Measurements from ENCODE around the gene MYO15A.

MYO15A gene

GRCh38 chr17:18139092-18139491, 30.5 kb downstream of the MYO15A start:
- TF ChIP-seq ZNF174 (tag by site-specific recombination; IDR thresholded peaks at IDR 0.05) = no peak
- no peak for TF ChIP-seq ZFP69B (tag by site-specific recombination; IDR thresholded peaks at IDR 0.05)
- TF ChIP-seq ZNF133 (tag by site-specific recombination; IDR thresholded peaks at IDR 0.05) = no peak
- TF ChIP-seq ZBTB10 (tag by site-specific recombination; IDR thresholded peaks at IDR 0.05) = no peak
- no peak for TF ChIP-seq ZNF221 (tag by site-specific recombination; IDR thresholded peaks at IDR 0.05; ENCODE audit: borderline replicate concordance)
- TF ChIP-seq ZNF792 (tag by site-specific recombination; IDR thresholded peaks at IDR 0.05) = no peak
- no peak for TF ChIP-seq ZBTB11 (tag by site-specific recombination; conservative IDR thresholded peaks at IDR 0.05; ENCODE audit: low read depth)
- TF ChIP-seq ZNF184 (tag by site-specific recombination; IDR thresholded peaks at IDR 0.05) = no peak
- no peak for TF ChIP-seq KLF9 (tag by site-specific recombination; IDR thresholded peaks at IDR 0.05; ENCODE audit: low read depth)
- no peak for TF ChIP-seq ZNF549 (tag by site-specific recombination; IDR thresholded peaks at IDR 0.05)
- TF ChIP-seq ZEB2 (tag by site-specific recombination; IDR thresholded peaks at IDR 0.05) = no peak
- TF ChIP-seq ZNF223 (tag by site-specific recombination; IDR thresholded peaks at IDR 0.05) = no peak
- TF ChIP-seq ZNF521 (tag by site-specific recombination; IDR thresholded peaks at IDR 0.05) = no peak
- no peak for TF ChIP-seq PRDM2 (tag by site-specific recombination; IDR thresholded peaks at IDR 0.05; ENCODE audit: borderline replicate concordance)
- TF ChIP-seq ZNF585B (tag by site-specific recombination; IDR thresholded peaks at IDR 0.05) = no peak
- no peak for TF ChIP-seq ZNF561 (tag by site-specific recombination; IDR thresholded peaks at IDR 0.05; ENCODE audit: borderline replicate concordance)
- CTCF ChIA-PET = interaction anchor here (0.6 to 1.5 kb wide), 4 partner anchors 45 to 250 kb away, joined by 3 to 5 read pairs (median 3); partner anchors contain the start of gene ALKBH5
- H3K9me3 ChIP-seq (ENCODE audit: control insufficient read depth, insufficient read depth, low read depth, low read length) = no peaks in the 10 kb centered on the region
- H3K36me3 ChIP-seq (ENCODE audit: control insufficient read depth in 2 of 2, insufficient read depth in 1 of 2, low read length in 2 of 2) = no peaks in the 10 kb centered on the region; a peak in 1 of 3 replicates
- no peaks in the 10 kb centered on the region for H3K4me1 ChIP-seq (ENCODE audit: control insufficient read depth, insufficient read depth, low read length)
- POLR2A ChIA-PET = interaction anchor here (1.3 kb wide), 1 partner anchor 44 kb away, joined by 3 read pairs; the partner anchor contains the start of gene ALKBH5
- no peak overlapping the region for H3K27ac ChIP-seq (ENCODE audit: extremely low read depth, low read depth, low read length)
- no peak overlapping the region for H3K4me3 ChIP-seq (ENCODE audit: low read depth, low read length)

Measured in HEK293 (cell line).